HepG2 (cell line): ENCODE data around the gene NECTIN2. TPM values are rescaled to one million over a fixed set of nuclear protein-coding genes. Genes with fewer than 3 reads are reported as not detected.

Source experiments
- ATAC-seq: fragments of 200-7000 bp; cut with Tn5 transposase; 3 replicates; pipeline ENCODE4 v1.9.1; 2020; ENCODE audit warnings: mild to moderate bottlenecking, moderate library complexity
- BruUV-seq: library from RNA; stranded (reverse); fragments of 400-500 nt; replicated peaks from 2 replicates; lab custom pipeline; 2021; lab: Mats Ljungman, UMichigan
- CTCF ChIA-PET: fragments of 300-600 bp; formaldehyde crosslinking; extraction: SDS; loops from one replicate; lab custom pipeline; 2021; ENCODE audit warnings: low total read pairs, inconsistent platforms, low intra/inter-chr PET ratio; lab: Yijun Ruan, JAX
- POLR2A ChIA-PET: fragments of 350-600 bp; sonication (Branson Sonifier 250); formaldehyde crosslinking; loops from one replicate; lab custom pipeline; 2020; ENCODE audit warnings: antibody characterized with exemption, inconsistent platforms; lab: Yijun Ruan, JAX
- DNase-seq: peaks from one replicate; pipeline ENCODE4 v3.0.0-alpha.2; 2015; ENCODE audit warnings: low spot score
- FAIRE-seq: peaks from 3 replicates; lab custom pipeline; 2011; peaks lifted over from hg19 to GRCh38; lab: Jason Lieb, UNC
- H2AFZ ChIP-seq: one replicate; pipeline ENCODE4 v1.6.1; 2011; ENCODE audit warnings: low read length, inconsistent platforms
- H3K27ac ChIP-seq: fragments of 300-600 bp; 3 replicates; pipeline ENCODE4 v1.8.0; 2011; ENCODE audit warnings: mixed run types, mild to moderate bottlenecking, mixed read lengths, low read length, inconsistent platforms; ENCODE audit not compliant: insufficient read depth; ENCODE audit errors: extremely low read length
- H3K27me3 ChIP-seq, 2 experiments: fragments of 200-600 bp in 1 of 2; 2 replicates in 1 of 2; 3 replicates in 1 of 2; pipeline versions ENCODE4 v1.6.0 to v1.8.0; 2011; ENCODE audit warnings: low read length in 2 of 2, mild to moderate bottlenecking in 2 of 2, moderate library complexity in 2 of 2, inconsistent platforms in 1 of 2; ENCODE audit not compliant: insufficient read depth in 2 of 2, control insufficient read depth in 1 of 2
- H3K36me3 ChIP-seq, 2 experiments: fragments of 200-600 bp in 1 of 2; replicated peaks in 1 of 2; 2 replicates in 1 of 2; 3 replicates in 1 of 2; pipeline versions ENCODE4 v1.5.1 to v1.8.0; 2011; ENCODE audit warnings: low read length in 2 of 2, inconsistent platforms in 1 of 2; ENCODE audit not compliant: insufficient read depth in 2 of 2, control insufficient read depth in 1 of 2
- H3K4me1 ChIP-seq: 2 replicates; pipeline ENCODE4 v1.5.1; 2012; ENCODE audit warnings: low read length, inconsistent platforms; ENCODE audit not compliant: insufficient read depth
- H3K4me2 ChIP-seq: 2 replicates; pipeline ENCODE4 v1.6.0; 2011; ENCODE audit warnings: low read depth, low read length, inconsistent platforms
- H3K4me3 ChIP-seq, 3 experiments: fragments of 200-600 bp in 1 of 3; sonication (generic), shearing (Covaris generic) in 1 of 3; replicated peaks in 1 of 3; 2 replicates each; pipeline ENCODE4 v1.5.1; 2011 to 2016; ENCODE audit warnings: low read length in 3 of 3, inconsistent platforms in 2 of 3, low read depth in 2 of 3, mild to moderate bottlenecking in 2 of 3, control low read depth in 1 of 3, mixed read lengths in 1 of 3; ENCODE audit not compliant: insufficient read depth in 1 of 3
- H3K79me2 ChIP-seq: one replicate; pipeline ENCODE4 v1.6.1; 2011; ENCODE audit warnings: low read length, inconsistent platforms; ENCODE audit not compliant: insufficient read depth
- H3K9ac ChIP-seq: 2 replicates; pipeline ENCODE4 v1.6.0; 2011; ENCODE audit warnings: mild to moderate bottlenecking, low read depth, low read length, inconsistent platforms; ENCODE audit not compliant: insufficient read depth
- H3K9me3 ChIP-seq: 2 replicates; pipeline ENCODE4 v1.5.1; 2012; ENCODE audit warnings: mild to moderate bottlenecking, low read length
- H4K20me1 ChIP-seq: 2 replicates; pipeline ENCODE4 v1.6.0; 2011; ENCODE audit warnings: inconsistent platforms, mild to moderate bottlenecking, low read length, moderate library complexity; ENCODE audit not compliant: insufficient read depth
- ARHGAP35 ChIP-seq: sonication (generic); formaldehyde crosslinking; IDR thresholded peaks from 2 replicates; pipeline ENCODE4 v1.9.0; 2022; ENCODE audit warnings: mild to moderate bottlenecking, inconsistent platforms, moderate library complexity, missing genetic modification reagents, borderline replicate concordance
- ATF1 ChIP-seq: IDR thresholded peaks from 2 replicates; pipeline ENCODE4 v1.6.1; 2016; ENCODE audit warnings: mild to moderate bottlenecking, control low read depth
- CEBPG ChIP-seq: IDR thresholded peaks from 2 replicates; pipeline ENCODE4 v1.6.1; 2016
- GLI4 ChIP-seq: sonication (generic); formaldehyde crosslinking; IDR thresholded peaks from 2 replicates; pipeline ENCODE4 v1.5.1; 2020; ENCODE audit warnings: missing genetic modification reagents, mild to moderate bottlenecking, moderate library complexity, borderline replicate concordance
- KDM1A ChIP-seq: IDR thresholded peaks from 2 replicates; pipeline ENCODE4 v1.6.1; 2016; ENCODE audit warnings: missing compliant biosample characterization
- TOPORS ChIP-seq: sonication (generic); formaldehyde crosslinking; IDR thresholded peaks from 2 replicates; pipeline ENCODE4 v1.8.0; 2023; ENCODE audit warnings: mild to moderate bottlenecking, missing genetic modification reagents
- XBP1 ChIP-seq: sonication (generic); formaldehyde crosslinking; IDR thresholded peaks from 2 replicates; pipeline ENCODE4 v1.5.0; 2020; ENCODE audit warnings: missing genetic modification reagents
- ZMYM3 ChIP-seq: sonication (generic); formaldehyde crosslinking; IDR thresholded peaks from 2 replicates; pipeline ENCODE4 v1.5.1; 2020; ENCODE audit warnings: mild to moderate bottlenecking, missing genetic modification reagents
- ZNF205 ChIP-seq: IDR thresholded peaks from 2 replicates; pipeline ENCODE4 v1.6.1; 2018; ENCODE audit warnings: missing biosample characterization, missing genetic modification reagents
- ZNF3 ChIP-seq: IDR thresholded peaks from 2 replicates; pipeline ENCODE4 v1.7.0; 2017; ENCODE audit warnings: inconsistent platforms
- ZNF33A ChIP-seq: sonication (generic); formaldehyde crosslinking; IDR thresholded peaks from 2 replicates; pipeline ENCODE4 v1.5.1; 2020; ENCODE audit warnings: missing genetic modification reagents, mild to moderate bottlenecking, moderate library complexity, borderline replicate concordance
- ZNF460 ChIP-seq: sonication (generic); formaldehyde crosslinking; IDR thresholded peaks from 2 replicates; pipeline ENCODE4 v1.5.1; 2020; ENCODE audit warnings: missing genetic modification reagents, mild to moderate bottlenecking, borderline replicate concordance
- ZNF557 ChIP-seq: sonication (generic); formaldehyde crosslinking; IDR thresholded peaks from 2 replicates; pipeline ENCODE4 v1.4.0; 2020; ENCODE audit warnings: missing genetic modification reagents
- WGBS: methylation state at CpG from one replicate; pipeline ENCODE4 v1.1.6; 2017; ENCODE audit warnings: low lambda C conversion rate; 5-methylcytosine and 5-hydroxymethylcytosine counted together
- in situ Hi-C: cut with HindIII; loops from 2 replicates; pipeline ENCODE4 v1.10.0; 2017; ENCODE audit warnings: low pct_unique_long_range_greater_than_20kb; ENCODE audit not compliant: extremely low pct_ligation_motif_present
- intact Hi-C: fragments of 100-400 bp; cut with micrococcal nuclease; formaldehyde crosslinking; loops from one replicate; pipeline ENCODE4 v1.10.0; 2022; ENCODE audit not compliant: unreplicated experiment
- polyA plus RNA-seq, 8 experiments: library from polyadenylated mRNA; depleted of rRNA in 3 of 8; stranded (reverse) in 7 of 8; unstranded in 1 of 8; fragments of >200 nt; fragmentation: Illumina TruSeq in 4 of 8; extraction: Trizol in 4 of 8; gene quantifications; 2 replicates each; pipeline versions ENCODE4 v1.2.1 to v1.2.3, GENCODE V29; 2011 to 2016; ENCODE audit warnings: low read depth in 4 of 8, missing spikeins in 1 of 8, mixed read lengths in 1 of 8; ENCODE audit not compliant: insufficient read depth in 1 of 8
- total RNA-seq, 5 experiments: library from RNA; depleted of rRNA; stranded (reverse); fragments of >200 nt; fragmentation: Illumina TruSeq; extraction: Trizol; gene quantifications; 2 replicates each; pipeline ENCODE4 v1.2.3, GENCODE V29; 2016; ENCODE audit warnings: low read depth in 1 of 5
- TF ChIP-seq, protein P1 (sequence below): sonication (generic); formaldehyde crosslinking; IDR thresholded peaks from 2 replicates; pipeline ENCODE4 v1.8.0; 2022; ENCODE audit warnings: missing genetic modification reagents, mild to moderate bottlenecking, moderate library complexity, borderline replicate concordance

The NECTIN2 gene
- total and polyA plus RNA-seq, 2 of the 13 experiments (the other 11 are each of a cell fraction or from before 2014, with no cell fraction given) = 75.4 to 114 TPM

DNA sequence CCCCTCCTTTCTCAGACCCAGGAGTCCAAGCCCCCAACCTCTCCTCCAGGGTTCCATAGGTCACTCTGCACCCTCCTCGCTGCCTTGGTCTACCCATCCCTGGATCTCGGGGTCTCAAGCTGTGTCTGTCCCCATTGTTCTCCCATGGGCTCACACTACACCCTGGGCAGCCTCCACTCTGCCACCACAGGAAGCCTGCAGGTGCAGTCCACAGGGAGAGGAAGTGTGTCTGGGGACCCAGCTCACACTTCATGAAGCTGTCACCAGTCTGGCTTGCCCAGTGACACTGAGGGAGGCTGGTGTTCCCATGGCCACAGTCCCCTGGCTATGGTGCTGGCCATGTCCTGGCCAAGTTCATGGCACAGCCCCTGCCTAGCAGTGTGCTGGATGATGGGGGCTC is 5.3 kb downstream of the NECTIN2 start (continued):
- TF ChIP-seq KDM1A (no peak), CEBPG (no peak)

DNA sequence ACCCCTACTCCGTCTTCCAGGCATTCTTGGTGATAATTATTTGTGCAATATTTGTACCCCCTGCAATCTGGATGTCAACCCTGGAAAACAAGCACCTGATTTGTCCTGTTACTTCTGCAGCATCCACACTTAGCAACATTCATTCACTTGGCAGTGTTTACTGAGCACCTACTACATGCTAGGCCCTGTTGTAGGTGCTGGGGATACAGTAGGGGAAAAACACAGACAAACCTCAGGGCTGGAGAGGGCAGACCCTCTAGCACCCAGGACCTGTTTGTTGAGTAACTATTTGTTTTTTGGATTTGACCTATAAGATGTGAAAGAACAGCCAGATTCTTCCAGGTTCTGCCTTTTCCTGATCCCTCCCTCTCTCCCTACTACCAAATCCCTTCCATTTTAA is 9.5 kb downstream of the NECTIN2 start:
- H3K79me2 ChIP-seq = peaks cover 65% of the 10 kb centered on the region
- ATAC-seq (no peak), DNase-seq (no peak)
- peaks cover 31% of the 10 kb centered on the region for H4K20me1 ChIP-seq
- in situ Hi-C loops = no loop called here
- H3K4me2 ChIP-seq = no peak overlapping the region
- no TSS peak for BruUV-seq
- no peaks in the 10 kb centered on the region for H3K27me3 ChIP-seq
- CTCF ChIA-PET = no interaction called here
- WGBS = 92% methylated on average over 1 of the region's 1 CpG
- TF ChIP-seq ZNF205 (CRISPR knock-in tag) (peak; percentile 66; the same call in 1 of the 2 replicates), ZNF460 (CRISPR knock-in tag) (no peak), ZNF3 (CRISPR knock-in tag) (peak; percentile 74; the same call in 1 of the 2 replicates), GLI4 (CRISPR knock-in tag) (no peak), TOPORS (CRISPR knock-in tag) (no peak), ATF1 (no peak), ZNF33A (no peak), XBP1 (CRISPR knock-in tag) (no peak), ARHGAP35 (no peak), ZMYM3 (peak; percentile 74; the same call in 1 of the 2 replicates), ZNF557 (CRISPR knock-in tag) (no peak), KDM1A (peak; percentile 38; the same call in 1 of the 2 replicates)
- TF ChIP-seq, protein P1, sequence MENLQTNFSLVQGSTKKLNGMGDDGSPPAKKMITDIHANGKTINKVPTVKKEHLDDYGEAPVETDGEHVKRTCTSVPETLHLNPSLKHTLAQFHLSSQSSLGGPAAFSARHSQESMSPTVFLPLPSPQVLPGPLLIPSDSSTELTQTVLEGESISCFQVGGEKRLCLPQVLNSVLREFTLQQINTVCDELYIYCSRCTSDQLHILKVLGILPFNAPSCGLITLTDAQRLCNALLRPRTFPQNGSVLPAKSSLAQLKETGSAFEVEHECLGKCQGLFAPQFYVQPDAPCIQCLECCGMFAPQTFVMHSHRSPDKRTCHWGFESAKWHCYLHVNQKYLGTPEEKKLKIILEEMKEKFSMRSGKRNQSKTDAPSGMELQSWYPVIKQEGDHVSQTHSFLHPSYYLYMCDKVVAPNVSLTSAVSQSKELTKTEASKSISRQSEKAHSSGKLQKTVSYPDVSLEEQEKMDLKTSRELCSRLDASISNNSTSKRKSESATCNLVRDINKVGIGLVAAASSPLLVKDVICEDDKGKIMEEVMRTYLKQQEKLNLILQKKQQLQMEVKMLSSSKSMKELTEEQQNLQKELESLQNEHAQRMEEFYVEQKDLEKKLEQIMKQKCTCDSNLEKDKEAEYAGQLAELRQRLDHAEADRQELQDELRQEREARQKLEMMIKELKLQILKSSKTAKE (CRISPR knock-in tag) = no peak
- TF ChIP-seq, all 625 proteins: peak for 4
- Histone ChIP-seq H3K9ac (no peak overlapping the region), H3K4me3 (no peak overlapping the region), H3K36me3 (peaks cover 5 to 19% of the 10 kb centered on the region in 2 experiments; a peak in 4 of 5 replicates), H2AFZ (no peak overlapping the region), H3K9me3 (no peaks in the 10 kb centered on the region), H3K27ac (peak overlapping the region; percentile 72), H3K4me1 (peaks cover 66% of the 10 kb centered on the region)
- POLR2A ChIA-PET = interaction anchor here (2.9 kb wide), 1 partner anchor 9 kb away, joined by 11 read pairs; the partner anchor contains the start of gene NECTIN2
- no peak for FAIRE-seq
- intact Hi-C loops = no loop called here
